HepG2 (cell line): ENCODE results near the gene NUBP2. TPM values are rescaled to one million over a fixed set of nuclear protein-coding genes. Genes with fewer than 3 reads are reported as not detected.

Experiments used
- BHLHE40 ChIP-seq: IDR thresholded peaks from 2 replicates; pipeline ENCODE4 v1.6.1; 2011; ENCODE audit warnings: low read length, improper control_type of control experiment
- CSRNP1 ChIP-seq: sonication (generic); formaldehyde crosslinking; IDR thresholded peaks from 2 replicates; pipeline ENCODE4 v1.8.1; 2023; ENCODE audit warnings: mild to moderate bottlenecking, missing genetic modification reagents
- FOSL2 ChIP-seq: sonication (generic); formaldehyde crosslinking; IDR thresholded peaks from 2 replicates; pipeline ENCODE4 v1.4.0; 2020; ENCODE audit warnings: missing genetic modification reagents
- HDAC1 ChIP-seq: sonication (generic); formaldehyde crosslinking; IDR thresholded peaks from 2 replicates; pipeline ENCODE4 v1.5.1; 2020; ENCODE audit warnings: mild to moderate bottlenecking, missing genetic modification reagents
- HNRNPL ChIP-seq: fragments of 200-400 bp; formaldehyde crosslinking; IDR thresholded peaks from 2 replicates; pipeline ENCODE4 v1.6.1; 2017; ENCODE audit warnings: mild to moderate bottlenecking, low read depth, low read length
- NCOA1 ChIP-seq: sonication (generic); formaldehyde crosslinking; IDR thresholded peaks from 2 replicates; pipeline ENCODE4 v1.9.0; 2021; ENCODE audit warnings: missing genetic modification reagents
- NR2C2 ChIP-seq: sonication (generic); formaldehyde crosslinking; IDR thresholded peaks from 2 replicates; pipeline ENCODE4 v1.4.0; 2020; ENCODE audit warnings: missing genetic modification reagents, mild to moderate bottlenecking, moderate library complexity, borderline replicate concordance
- PRPF4 ChIP-seq: fragments of 200-400 bp; formaldehyde crosslinking; IDR thresholded peaks from 2 replicates; pipeline ENCODE4 v1.6.1; 2016; ENCODE audit warnings: low read length, low read depth; ENCODE audit not compliant: poor library complexity, severe bottlenecking
- SNAPC4 ChIP-seq: sonication (generic); formaldehyde crosslinking; IDR thresholded peaks from 2 replicates; pipeline ENCODE4 v1.4.0; 2020; ENCODE audit warnings: mild to moderate bottlenecking, missing genetic modification reagents
- SRSF9 ChIP-seq: fragments of 200-400 bp; formaldehyde crosslinking; IDR thresholded peaks from 2 replicates; pipeline ENCODE4 v1.6.1; 2018; ENCODE audit warnings: borderline replicate concordance, mild to moderate bottlenecking, low read depth, low read length; ENCODE audit not compliant: insufficient read depth, poor library complexity, severe bottlenecking
- STAG1 ChIP-seq: sonication (generic); formaldehyde crosslinking; IDR thresholded peaks from 2 replicates; pipeline ENCODE4 v1.4.0; 2020; ENCODE audit warnings: missing genetic modification reagents
- ZEB1 ChIP-seq: IDR thresholded peaks from 2 replicates; pipeline ENCODE4 v1.6.1; 2012; ENCODE audit warnings: mild to moderate bottlenecking, low read depth, inconsistent platforms; ENCODE audit not compliant: insufficient replicate concordance
- ZNF292 ChIP-seq: sonication (generic); formaldehyde crosslinking; IDR thresholded peaks from 2 replicates; pipeline ENCODE4 v1.8.1; 2022; ENCODE audit warnings: mild to moderate bottlenecking, low read depth, missing genetic modification reagents, borderline replicate concordance
- ZNF552 ChIP-seq: sonication (generic); formaldehyde crosslinking; IDR thresholded peaks from 2 replicates; pipeline ENCODE4 v1.9.0; 2022; ENCODE audit warnings: missing genetic modification reagents, mild to moderate bottlenecking, borderline replicate concordance
- ZNF615 ChIP-seq: sonication (generic); formaldehyde crosslinking; IDR thresholded peaks from 2 replicates; pipeline ENCODE4 v1.5.0; 2020; ENCODE audit warnings: mild to moderate bottlenecking, missing genetic modification reagents, borderline replicate concordance
- ZNF703 ChIP-seq: sonication (generic); formaldehyde crosslinking; IDR thresholded peaks from 2 replicates; pipeline ENCODE4 v1.5.1; 2020; ENCODE audit warnings: missing genetic modification reagents, mild to moderate bottlenecking, moderate library complexity, borderline replicate concordance
- ZNF704 ChIP-seq: sonication (generic); formaldehyde crosslinking; IDR thresholded peaks from 2 replicates; pipeline ENCODE4 v1.8.1; 2023; ENCODE audit warnings: mild to moderate bottlenecking, inconsistent platforms, moderate library complexity, missing genetic modification reagents, borderline replicate concordance
- ZNF75D ChIP-seq: sonication (generic); formaldehyde crosslinking; IDR thresholded peaks from 2 replicates; pipeline ENCODE4 v1.8.1; 2023; ENCODE audit warnings: missing genetic modification reagents, mild to moderate bottlenecking, borderline replicate concordance
- ZSCAN22 ChIP-seq: sonication (generic); formaldehyde crosslinking; IDR thresholded peaks from 2 replicates; pipeline ENCODE4 v1.4.0; 2020; ENCODE audit warnings: mild to moderate bottlenecking, missing genetic modification reagents
- polyA plus RNA-seq, 8 experiments: library from polyadenylated mRNA; depleted of rRNA in 3 of 8; stranded (reverse) in 7 of 8; unstranded in 1 of 8; fragments of >200 nt; fragmentation: Illumina TruSeq in 4 of 8; extraction: Trizol in 4 of 8; gene quantifications; 2 replicates each; pipeline versions ENCODE4 v1.2.1 to v1.2.3, GENCODE V29; 2011 to 2016; ENCODE audit warnings: low read depth in 4 of 8, missing spikeins in 1 of 8, mixed read lengths in 1 of 8; ENCODE audit not compliant: insufficient read depth in 1 of 8
- total RNA-seq, 5 experiments: library from RNA; depleted of rRNA; stranded (reverse); fragments of >200 nt; fragmentation: Illumina TruSeq; extraction: Trizol; gene quantifications; 2 replicates each; pipeline ENCODE4 v1.2.3, GENCODE V29; 2016; ENCODE audit warnings: low read depth in 1 of 5
- TF ChIP-seq, protein P1 (sequence below): sonication (generic); formaldehyde crosslinking; IDR thresholded peaks from 2 replicates; pipeline ENCODE4 v1.8.0; 2023; ENCODE audit warnings: mild to moderate bottlenecking, missing genetic modification reagents

The NUBP2 gene
- total and polyA plus RNA-seq, 2 of the 13 experiments (the other 11 are each of a cell fraction or from before 2014, with no cell fraction given) = 25.7 to 61.5 TPM

- TF ChIP-seq ZNF704 (no peak), PRPF4 (no peak), SRSF9 (no peak), ZNF615 (CRISPR knock-in tag) (no peak), ZNF552 (CRISPR knock-in tag) (no peak), SNAPC4 (CRISPR knock-in tag) (no peak), NCOA1 (CRISPR knock-in tag) (no peak), ZNF75D (CRISPR knock-in tag) (no peak), STAG1 (CRISPR knock-in tag) (no peak), FOSL2 (CRISPR knock-in tag) (peak; percentile 57), ZEB1 (no peak), ZNF703 (CRISPR knock-in tag) (no peak), CSRNP1 (CRISPR knock-in tag) (peak; percentile 54; the same call in 1 of the 2 replicates), HNRNPL (no peak), NR2C2 (CRISPR knock-in tag) (peak; percentile 85), HDAC1 (CRISPR knock-in tag) (peak; percentile 66; the same call in 1 of the 2 replicates), ZNF292 (CRISPR knock-in tag) (no peak), BHLHE40 (no peak), ZSCAN22 (CRISPR knock-in tag) (no peak)
- TF ChIP-seq, protein P1, sequence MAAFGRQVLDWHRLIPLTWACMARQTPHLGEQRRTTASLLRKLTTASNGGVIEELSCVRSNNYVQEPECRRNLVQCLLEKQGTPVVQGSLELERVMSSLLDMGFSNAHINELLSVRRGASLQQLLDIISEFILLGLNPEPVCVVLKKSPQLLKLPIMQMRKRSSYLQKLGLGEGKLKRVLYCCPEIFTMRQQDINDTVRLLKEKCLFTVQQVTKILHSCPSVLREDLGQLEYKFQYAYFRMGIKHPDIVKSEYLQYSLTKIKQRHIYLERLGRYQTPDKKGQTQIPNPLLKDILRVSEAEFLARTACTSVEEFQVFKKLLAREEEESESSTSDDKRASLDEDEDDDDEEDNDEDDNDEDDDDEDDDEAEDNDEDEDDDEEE = no peak
Observed at GRCh38 chr16:1828645-1829410, 46.1 kb downstream of the NUBP2 start (continued).
